Stimulated activated CD4-positive, alpha-beta T cell treated with anti-CD3 and anti-CD28 coated beads, Interleukin-12 subunit alpha, Interleukin-12 subunit beta, amount 100 ng/mL, for 48 hours (primary cell): Measurements from ENCODE around the gene ANK3.

Experiments used
- DNase-seq, 3 donors: peaks; one replicate each; pipeline ENCODE4 v3.0.0-alpha.2; 2020; ENCODE audit warnings: low read depth in 2 of 3, low spot score in 1 of 3

The ANK3 gene

GRCh38 chr10:60283397-60283796 lies 106.3 kb downstream of the ANK3 start:
- no peak for DNase-seq

GRCh38 chr10:60282771-60283353 lies 106.8 kb downstream of the ANK3 start:
- no peak for DNase-seq

GRCh38 chr10:60281792-60282353 lies 107.8 kb downstream of the ANK3 start:
- DNase-seq: no peak

GRCh38 chr10:60281331-60281730 lies 108.3 kb downstream of the ANK3 start:
- DNase-seq: no peak

- DNase-seq: no peak
Observed at GRCh38 chr10:60280475-60280874, 109.2 kb downstream of the ANK3 start.

GRCh38 chr10:60277656-60278055 lies 112.0 kb downstream of the ANK3 start:
- DNase-seq: no peak

GRCh38 chr10:60276232-60276631 lies 113.4 kb downstream of the ANK3 start:
- DNase-seq: no peak

GRCh38 chr10:60271319-60272040 lies 118.2 kb downstream of the ANK3 start:
- DNase-seq: no peak

GRCh38 chr10:60270426-60270825 lies 119.2 kb downstream of the ANK3 start:
- DNase-seq: no peak

GRCh38 chr10:60267802-60268201 lies 121.9 kb downstream of the ANK3 start:
- DNase-seq: no peak

GRCh38 chr10:60266513-60266912 lies 123.2 kb downstream of the ANK3 start:
- DNase-seq: no peak

GRCh38 chr10:60262647-60263126 lies 127.0 kb downstream of the ANK3 start:
- no peak for DNase-seq

GRCh38 chr10:60260321-60260720 lies 129.4 kb downstream of the ANK3 start:
- DNase-seq: no peak

- no peak for DNase-seq
Observed at GRCh38 chr10:60258429-60258797, 131.3 kb downstream of the ANK3 start.

- DNase-seq: no peak
Observed at GRCh38 chr10:60257767-60258428, 131.8 kb downstream of the ANK3 start.

GRCh38 chr10:60254776-60255175 lies 134.9 kb downstream of the ANK3 start:
- no peak for DNase-seq

GRCh38 chr10:60253484-60253883 lies 136.2 kb downstream of the ANK3 start:
- DNase-seq: no peak

GRCh38 chr10:60252688-60253087 lies 137.0 kb downstream of the ANK3 start:
- no peak for DNase-seq

GRCh38 chr10:60246382-60246781 lies 143.3 kb downstream of the ANK3 start:
- DNase-seq: no peak

GRCh38 chr10:60239228-60239627 lies 150.4 kb downstream of the ANK3 start:
- DNase-seq: no peak

- no peak for DNase-seq
Observed at GRCh38 chr10:60238759-60239100, 150.9 kb downstream of the ANK3 start.
